Amygdala (tissue), 56 donors: ENCODE results near the gene HPN.

ENCODE experiments used
- DNase-seq, 56 donors: peaks; one replicate each; lab custom pipeline; 2025; lab: John Stamatoyannopoulos, UW

Gene HPN

GRCh38 chr19:35075202-35076025, 33.9 kb downstream of the HPN start:
- no peak for DNase-seq

- DNase-seq = no peak
These were observed 34.5 kb downstream of the HPN start for GRCh38 chr19:35076026-35076370.

GRCh38 chr19:35076657-35077056, 35.1 kb downstream of the HPN start:
- no peak for DNase-seq

GRCh38 chr19:35077411-35078223, 36.1 kb downstream of the HPN start:
- no peak for DNase-seq

- DNase-seq = no peak
These were observed 38.3 kb downstream of the HPN start for GRCh38 chr19:35079826-35080225.

GRCh38 chr19:35080613-35081170, 39.2 kb downstream of the HPN start:
- no peak for DNase-seq

GRCh38 chr19:35081201-35081600, 39.7 kb downstream of the HPN start:
- no peak for DNase-seq

- DNase-seq = no peak
These were observed 42.4 kb downstream of the HPN start for GRCh38 chr19:35083691-35084508.

- no peak for DNase-seq
These were observed 42.9 kb downstream of the HPN start for GRCh38 chr19:35084509-35084762.

GRCh38 chr19:35085947-35086346, 44.4 kb downstream of the HPN start:
- no peak for DNase-seq

GRCh38 chr19:35086455-35086854, 44.9 kb downstream of the HPN start:
- DNase-seq = peak in 9 of 56 donors; percentile 12 to 37 (median 24)

- DNase-seq = peak in 1 of 56 donors; percentile 9
These were observed 45.9 kb downstream of the HPN start for GRCh38 chr19:35087393-35087792.

- DNase-seq = peak in 1 of 56 donors; percentile 5
These were observed 46.8 kb downstream of the HPN start for GRCh38 chr19:35088131-35088913.

- DNase-seq = no peak
These were observed 48.0 kb downstream of the HPN start for GRCh38 chr19:35089554-35089953.

- no peak for DNase-seq
These were observed 48.6 kb downstream of the HPN start for GRCh38 chr19:35090160-35090505.

GRCh38 chr19:35090506-35091214, 49.1 kb downstream of the HPN start:
- peak in 34 of 56 donors; percentile 4 to 75 (median 39) for DNase-seq

GRCh38 chr19:35093430-35093829, 51.9 kb downstream of the HPN start:
- DNase-seq = no peak

GRCh38 chr19:35093941-35094647, 52.6 kb downstream of the HPN start:
- DNase-seq = no peak

- no peak for DNase-seq
These were observed 53.1 kb downstream of the HPN start for GRCh38 chr19:35094656-35095055.
